ENCODE data around the gene NDUFA8.

NDUFA8 gene

GRCh38 chr9:122124048-122124447 is 35.5 kb downstream of the NDUFA8 start:
- ChIA-PET CTCF (interaction anchor here (0.8 to 13.7 kb wide), 27 partner anchors 8 to 697 kb away, joined by 3 to 277 read pairs (median 5); partner anchors contain the start of genes MRRF, RBM18 and TTLL11), POLR2A (no interaction called here)
- no CpG with 5 or more reads among the region's 1 CpG for WGBS (ENCODE audit: insufficient coverage)
- Histone ChIP-seq H3K4me3 (ENCODE audit: control insufficient read depth in 1 of 7, extremely low read depth in 1 of 7, insufficient read depth in 4 of 7, low read depth in 2 of 7, low read length in 6 of 7) (no peak overlapping the region), H3K4me1 (ENCODE audit: control extremely low read depth in 1 of 4, control insufficient read depth in 4 of 4, insufficient read depth in 4 of 4, low read length in 3 of 4) (peaks cover 0 to 28% (median 16%) of the 10 kb centered on the region in 4 experiments), H3K9me3 (ENCODE audit: control extremely low read depth in 1 of 5, control insufficient read depth in 4 of 5, insufficient read depth in 2 of 5, low read depth in 1 of 5, low read length in 4 of 5) (no peaks in the 10 kb centered on the region), H3K27ac (ENCODE audit: insufficient read depth in 1 of 2, low read depth in 1 of 2, low read length in 2 of 2, poor library complexity in 1 of 2, severe bottlenecking in 2 of 2) (no peak overlapping the region), H3K27me3 (replicated peaks in 2 of 5; ENCODE audit: control insufficient read depth in 4 of 5, insufficient read depth in 5 of 5, low read length in 4 of 5) (peaks cover 0 to 19% (median 6%) of the 10 kb centered on the region in 5 experiments), H3K36me3 (ENCODE audit: control insufficient read depth in 4 of 4, insufficient read depth in 4 of 4, low read length in 3 of 4) (no peaks in the 10 kb centered on the region)
- no peak for DNase-seq

- ChIA-PET POLR2A (interaction anchor here (1.1 kb wide), 1 partner anchor 227 kb away, joined by 3 read pairs; no protein-coding TSS in a partner anchor), CTCF (interaction anchor here (0.7 to 13.7 kb wide), 25 partner anchors 11 to 698 kb away, joined by 3 to 277 read pairs (median 5); partner anchors contain the start of genes MRRF, RBM18 and TTLL11)
- peaks cover 0 to 26% (median 16%) of the 10 kb centered on the region in 4 experiments for H3K4me1 ChIP-seq (ENCODE audit: control extremely low read depth in 1 of 4, control insufficient read depth in 4 of 4, insufficient read depth in 4 of 4, low read length in 3 of 4)
- DNase-seq = peak; percentile 70 to 82 (median 79)
- H3K27me3 ChIP-seq (replicated peaks in 2 of 5; ENCODE audit: control insufficient read depth in 4 of 5, insufficient read depth in 5 of 5, low read length in 4 of 5) = peaks cover 0 to 19% (median 6%) of the 10 kb centered on the region in 5 experiments
- H3K36me3 ChIP-seq (ENCODE audit: control insufficient read depth in 4 of 4, insufficient read depth in 4 of 4, low read length in 3 of 4) = no peaks in the 10 kb centered on the region
- no peak overlapping the region for H3K4me3 ChIP-seq (ENCODE audit: control insufficient read depth in 1 of 7, extremely low read depth in 1 of 7, insufficient read depth in 4 of 7, low read depth in 2 of 7, low read length in 6 of 7)
- no peak overlapping the region for H3K27ac ChIP-seq (ENCODE audit: insufficient read depth in 1 of 2, low read depth in 1 of 2, low read length in 2 of 2, poor library complexity in 1 of 2, severe bottlenecking in 2 of 2)
- 38% methylated on average over 12 of the region's 13 CpGs for WGBS (ENCODE audit: insufficient coverage)
- H3K9me3 ChIP-seq (ENCODE audit: control extremely low read depth in 1 of 5, control insufficient read depth in 4 of 5, insufficient read depth in 2 of 5, low read depth in 1 of 5, low read length in 4 of 5) = no peaks in the 10 kb centered on the region
Observed at GRCh38 chr9:122122903-122123632, 36.5 kb downstream of the NDUFA8 start.

DNA sequence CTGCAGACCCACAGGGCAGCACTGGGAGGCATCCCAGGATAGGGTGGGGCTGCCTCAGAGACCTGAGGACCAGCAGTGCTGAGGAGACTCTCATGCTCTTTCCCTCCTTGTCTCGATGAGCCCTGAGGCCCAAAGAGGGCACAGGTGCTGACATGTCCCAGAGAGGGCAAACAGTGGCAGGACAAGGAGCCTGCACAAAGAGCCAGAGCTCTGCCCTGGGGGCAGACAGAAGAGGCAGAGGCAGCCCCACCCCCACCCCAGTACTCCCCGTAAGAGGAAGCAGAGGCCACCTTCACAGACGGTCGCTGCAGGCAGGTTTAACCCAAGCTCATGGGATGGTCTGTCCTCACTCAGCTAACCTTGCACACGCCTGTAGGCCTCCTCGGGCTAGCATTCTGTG is 37.1 kb downstream of the NDUFA8 start:
- 19% methylated on average over 4 of the region's 6 CpGs for WGBS (ENCODE audit: insufficient coverage)
- ChIA-PET CTCF (interaction anchor here (0.9 to 13.7 kb wide), 17 partner anchors 12 to 688 kb away, joined by 3 to 277 read pairs (median 6); partner anchors contain the start of genes MRRF, RBM18 and TTLL11), POLR2A (interaction anchor here (1.1 kb wide), 1 partner anchor 228 kb away, joined by 3 read pairs; no protein-coding TSS in a partner anchor)
- Histone ChIP-seq H3K27ac (ENCODE audit: insufficient read depth in 1 of 2, low read depth in 1 of 2, low read length in 2 of 2, poor library complexity in 1 of 2, severe bottlenecking in 2 of 2) (no peak overlapping the region), H3K4me1 (ENCODE audit: control extremely low read depth in 1 of 4, control insufficient read depth in 4 of 4, insufficient read depth in 4 of 4, low read length in 3 of 4) (peaks cover 0 to 24% (median 15%) of the 10 kb centered on the region in 4 experiments), H3K36me3 (ENCODE audit: control insufficient read depth in 4 of 4, insufficient read depth in 4 of 4, low read length in 3 of 4) (no peaks in the 10 kb centered on the region), H3K9me3 (ENCODE audit: control extremely low read depth in 1 of 5, control insufficient read depth in 4 of 5, insufficient read depth in 2 of 5, low read depth in 1 of 5, low read length in 4 of 5) (peaks cover 0 to 2% (median 0%) of the 10 kb centered on the region in 5 experiments), H3K27me3 (replicated peaks in 2 of 5; ENCODE audit: control insufficient read depth in 4 of 5, insufficient read depth in 5 of 5, low read length in 4 of 5) (peaks cover 0 to 19% (median 6%) of the 10 kb centered on the region in 5 experiments), H3K4me3 (ENCODE audit: control insufficient read depth in 1 of 7, extremely low read depth in 1 of 7, insufficient read depth in 4 of 7, low read depth in 2 of 7, low read length in 6 of 7) (no peak overlapping the region)
- peak in 2 of 3 donors; percentile 20 to 37 for DNase-seq

GRCh38 chr9:122121931-122122330 is 37.6 kb downstream of the NDUFA8 start:
- POLR2A ChIA-PET = interaction anchor here (1.1 kb wide), 1 partner anchor 229 kb away, joined by 3 read pairs; no protein-coding TSS in a partner anchor
- no peak for DNase-seq

GRCh38 chr9:122121391-122121790 is 38.2 kb downstream of the NDUFA8 start:
- Histone ChIP-seq H3K27ac (ENCODE audit: insufficient read depth in 1 of 2, low read depth in 1 of 2, low read length in 2 of 2, poor library complexity in 1 of 2, severe bottlenecking in 2 of 2) (no peak overlapping the region), H3K4me3 (ENCODE audit: control insufficient read depth in 1 of 7, extremely low read depth in 1 of 7, insufficient read depth in 4 of 7, low read depth in 2 of 7, low read length in 6 of 7) (no peak overlapping the region), H3K27me3 (replicated peaks in 2 of 5; ENCODE audit: control insufficient read depth in 4 of 5, insufficient read depth in 5 of 5, low read length in 4 of 5) (peaks cover 0 to 12% (median 6%) of the 10 kb centered on the region in 5 experiments), H3K4me1 (ENCODE audit: control extremely low read depth in 1 of 4, control insufficient read depth in 4 of 4, insufficient read depth in 4 of 4, low read length in 3 of 4) (peaks cover 0 to 14% (median 8%) of the 10 kb centered on the region in 4 experiments), H3K9me3 (ENCODE audit: control extremely low read depth in 1 of 5, control insufficient read depth in 4 of 5, insufficient read depth in 2 of 5, low read depth in 1 of 5, low read length in 4 of 5) (peaks cover 0 to 3% (median 0%) of the 10 kb centered on the region in 5 experiments), H3K36me3 (ENCODE audit: control insufficient read depth in 4 of 4, insufficient read depth in 4 of 4, low read length in 3 of 4) (no peaks in the 10 kb centered on the region)
- CTCF ChIA-PET = interaction anchor here (0.7 to 13.7 kb wide), 12 partner anchors 11 to 694 kb away, joined by 3 to 277 read pairs (median 13); partner anchors contain the start of genes MRRF, RBM18 and TTLL11
- no peak for DNase-seq
- WGBS (ENCODE audit: insufficient coverage) = 90% methylated on average over 9 of the region's 10 CpGs
- POLR2A ChIA-PET = no interaction called here

More at GRCh38 chr9:122121931-122122330, 37.6 kb downstream of the NDUFA8 start:
- Histone ChIP-seq H3K9me3 (ENCODE audit: control extremely low read depth in 1 of 5, control insufficient read depth in 4 of 5, insufficient read depth in 2 of 5, low read depth in 1 of 5, low read length in 4 of 5) (peaks cover 0 to 3% (median 0%) of the 10 kb centered on the region in 5 experiments), H3K4me1 (ENCODE audit: control extremely low read depth in 1 of 4, control insufficient read depth in 4 of 4, insufficient read depth in 4 of 4, low read length in 3 of 4) (peaks cover 0 to 19% (median 12%) of the 10 kb centered on the region in 4 experiments), H3K36me3 (ENCODE audit: control insufficient read depth in 4 of 4, insufficient read depth in 4 of 4, low read length in 3 of 4) (no peaks in the 10 kb centered on the region), H3K27ac (ENCODE audit: insufficient read depth in 1 of 2, low read depth in 1 of 2, low read length in 2 of 2, poor library complexity in 1 of 2, severe bottlenecking in 2 of 2) (no peak overlapping the region), H3K27me3 (replicated peaks in 2 of 5; ENCODE audit: control insufficient read depth in 4 of 5, insufficient read depth in 5 of 5, low read length in 4 of 5) (peaks cover 0 to 15% (median 6%) of the 10 kb centered on the region in 5 experiments), H3K4me3 (ENCODE audit: control insufficient read depth in 1 of 7, extremely low read depth in 1 of 7, insufficient read depth in 4 of 7, low read depth in 2 of 7, low read length in 6 of 7) (no peak overlapping the region)
- 96% methylated on average over 6 of the region's 6 CpGs for WGBS (ENCODE audit: insufficient coverage)
- CTCF ChIA-PET = interaction anchor here (0.7 to 13.7 kb wide), 19 partner anchors 12 to 693 kb away, joined by 3 to 277 read pairs (median 6); partner anchors contain the start of genes MRRF, RBM18 and TTLL11

- Histone ChIP-seq H3K27ac (ENCODE audit: insufficient read depth in 1 of 2, low read depth in 1 of 2, low read length in 2 of 2, poor library complexity in 1 of 2, severe bottlenecking in 2 of 2) (no peak overlapping the region), H3K4me1 (ENCODE audit: control extremely low read depth in 1 of 4, control insufficient read depth in 4 of 4, insufficient read depth in 4 of 4, low read length in 3 of 4) (peaks cover 0 to 6% (median 5%) of the 10 kb centered on the region in 4 experiments), H3K9me3 (ENCODE audit: control extremely low read depth in 1 of 5, control insufficient read depth in 4 of 5, insufficient read depth in 2 of 5, low read depth in 1 of 5, low read length in 4 of 5) (peaks cover 0 to 3% (median 0%) of the 10 kb centered on the region in 5 experiments), H3K27me3 (replicated peaks in 2 of 5; ENCODE audit: control insufficient read depth in 4 of 5, insufficient read depth in 5 of 5, low read length in 4 of 5) (peaks cover 0 to 3% (median under 1%) of the 10 kb centered on the region in 5 experiments), H3K36me3 (ENCODE audit: control insufficient read depth in 4 of 4, insufficient read depth in 4 of 4, low read length in 3 of 4) (no peaks in the 10 kb centered on the region), H3K4me3 (ENCODE audit: control insufficient read depth in 1 of 7, extremely low read depth in 1 of 7, insufficient read depth in 4 of 7, low read depth in 2 of 7, low read length in 6 of 7) (no peak overlapping the region)
- CTCF ChIA-PET = interaction anchor here (1.1 to 13.7 kb wide), 7 partner anchors 11 to 230 kb away, joined by 3 to 277 read pairs (median 21); partner anchors contain the start of genes MORN5, MRRF, NDUFA8 and RBM18
- DNase-seq = no peak
- WGBS (ENCODE audit: insufficient coverage) = 92% methylated on average over 7 of the region's 10 CpGs
- POLR2A ChIA-PET = interaction anchor here (0.6 kb wide), 1 partner anchor 1231 kb away, joined by 3 read pairs; no protein-coding TSS in a partner anchor
Observed at GRCh38 chr9:122120316-122121071, 39.1 kb downstream of the NDUFA8 start.
